Fibroblast of the aortic adventitia (primary cell): ENCODE measurements around the gene RNASE12. TPM values are rescaled to one million over a fixed set of nuclear protein-coding genes. Genes with fewer than 3 reads are reported as not detected.

Experiments used
- DNase-seq: peaks from one replicate; pipeline ENCODE4 v3.0.0-alpha.2; 2010; ENCODE audit warnings: low read depth
- H3K4me3 ChIP-seq: 2 replicates; pipeline ENCODE4 v1.5.1; 2011; ENCODE audit warnings: low read depth, mild to moderate bottlenecking, control low read depth, low read length, moderate library complexity
- CTCF ChIP-seq: IDR thresholded peaks from 2 replicates; pipeline ENCODE4 v1.5.1; 2011; ENCODE audit warnings: mild to moderate bottlenecking, low read length, control low read depth, inconsistent platforms; ENCODE audit not compliant: insufficient read depth
- total RNA-seq: library from RNA; depleted of rRNA; stranded (reverse); fragments of >200 nt; gene quantifications from 2 replicates; pipeline ENCODE4 v1.2.3, GENCODE V29; 2012; ENCODE audit warnings: low replicate concordance

Gene RNASE12
- total RNA-seq, 1 donor: not detected

DNA sequence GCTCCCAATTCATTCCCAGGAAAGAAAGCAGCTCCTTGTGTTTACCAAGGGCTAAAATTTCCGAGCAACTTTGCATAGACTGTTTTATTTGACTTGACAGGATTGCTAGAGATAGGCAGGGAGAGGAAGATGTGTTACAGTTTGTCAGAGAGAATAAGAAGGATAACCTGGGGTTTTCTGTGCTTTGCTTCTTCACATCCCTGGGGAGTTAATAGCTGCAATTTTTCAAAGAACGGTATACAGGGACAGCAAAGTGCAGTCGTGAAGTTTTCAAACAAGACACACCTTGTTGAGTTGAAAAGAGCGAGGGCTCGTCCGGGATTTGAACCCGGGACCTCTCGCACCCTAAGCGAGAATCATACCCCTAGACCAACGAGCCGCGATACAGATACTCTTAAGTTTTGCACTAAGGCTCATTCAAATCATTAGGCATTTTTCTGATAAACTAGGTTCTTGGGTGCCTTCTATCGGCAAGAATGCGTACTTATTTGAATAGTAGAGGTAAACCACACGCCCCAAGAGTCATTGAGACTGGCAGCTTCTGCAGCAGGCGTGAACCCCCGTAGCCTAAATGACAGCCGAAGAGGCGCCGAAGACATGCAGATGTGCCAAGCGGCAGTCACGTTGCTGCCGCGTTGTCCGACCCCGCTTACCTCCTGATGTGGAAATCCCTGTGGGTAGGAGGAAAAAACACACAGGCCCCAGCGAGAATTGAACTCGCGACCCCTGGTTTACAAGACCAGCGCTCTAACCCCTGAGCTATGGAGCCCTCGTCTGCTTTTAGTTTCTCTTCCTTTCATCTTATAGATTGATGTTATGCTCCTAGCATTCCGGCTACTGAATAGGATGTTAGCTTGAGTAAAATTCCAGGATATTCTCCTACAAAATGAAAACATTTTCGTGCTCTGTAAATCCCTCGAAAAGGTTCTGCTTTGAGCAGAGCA, 22.2 kb upstream of the RNASE12 start:
- peak overlapping the region; percentile 71 for H3K4me3 ChIP-seq
- peak; percentile 99 for DNase-seq
- TF ChIP-seq CTCF: peak; percentile 76

GRCh38 chr14:20612403-20612802, 21.2 kb upstream of the RNASE12 start:
- no peak overlapping the region for H3K4me3 ChIP-seq
- no peak for TF ChIP-seq CTCF
- DNase-seq: no peak

- DNase-seq: no peak
- no peak for TF ChIP-seq CTCF
- H3K4me3 ChIP-seq: no peak overlapping the region
Observed at GRCh38 chr14:20611277-20611676, 20.1 kb upstream of the RNASE12 start.

DNA sequence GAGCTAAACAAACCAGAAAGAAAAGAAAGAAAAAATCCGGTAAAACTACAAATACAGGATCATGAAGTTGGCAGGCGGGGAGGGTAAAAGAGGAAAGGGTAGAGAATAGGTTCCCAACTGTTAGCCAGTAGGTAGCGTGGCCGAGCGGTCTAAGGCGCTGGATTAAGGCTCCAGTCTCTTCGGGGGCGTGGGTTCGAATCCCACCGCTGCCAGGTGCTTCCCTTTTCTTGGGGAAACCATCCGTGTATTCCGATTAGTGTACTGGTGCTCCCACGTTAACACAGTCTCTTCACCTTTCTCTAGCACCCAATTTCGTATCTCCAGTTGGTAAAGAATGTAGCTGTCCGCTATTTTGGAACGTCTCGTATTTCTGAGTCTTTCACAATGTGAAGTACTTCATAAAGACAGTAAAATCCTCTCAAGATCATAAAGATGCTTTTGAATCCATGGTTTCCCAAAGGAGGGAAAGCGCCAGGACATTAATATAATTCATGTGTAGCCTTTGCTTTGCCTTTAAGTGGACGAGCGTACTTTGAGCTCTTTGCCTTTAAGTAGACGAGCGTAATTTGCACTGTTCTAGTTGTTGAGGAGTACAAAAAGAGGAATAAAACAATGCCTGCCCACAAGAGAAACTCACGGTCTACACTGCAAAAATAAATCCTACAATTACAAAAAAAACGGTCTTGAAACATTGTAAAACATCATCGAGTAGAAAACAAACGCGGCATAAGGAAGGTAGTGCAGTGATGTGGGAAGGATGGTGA, 19.0 kb upstream of the RNASE12 start:
- TF ChIP-seq CTCF: no peak
- DNase-seq: peak; percentile 87
- peak overlapping the region; percentile 91 for H3K4me3 ChIP-seq

DNA sequence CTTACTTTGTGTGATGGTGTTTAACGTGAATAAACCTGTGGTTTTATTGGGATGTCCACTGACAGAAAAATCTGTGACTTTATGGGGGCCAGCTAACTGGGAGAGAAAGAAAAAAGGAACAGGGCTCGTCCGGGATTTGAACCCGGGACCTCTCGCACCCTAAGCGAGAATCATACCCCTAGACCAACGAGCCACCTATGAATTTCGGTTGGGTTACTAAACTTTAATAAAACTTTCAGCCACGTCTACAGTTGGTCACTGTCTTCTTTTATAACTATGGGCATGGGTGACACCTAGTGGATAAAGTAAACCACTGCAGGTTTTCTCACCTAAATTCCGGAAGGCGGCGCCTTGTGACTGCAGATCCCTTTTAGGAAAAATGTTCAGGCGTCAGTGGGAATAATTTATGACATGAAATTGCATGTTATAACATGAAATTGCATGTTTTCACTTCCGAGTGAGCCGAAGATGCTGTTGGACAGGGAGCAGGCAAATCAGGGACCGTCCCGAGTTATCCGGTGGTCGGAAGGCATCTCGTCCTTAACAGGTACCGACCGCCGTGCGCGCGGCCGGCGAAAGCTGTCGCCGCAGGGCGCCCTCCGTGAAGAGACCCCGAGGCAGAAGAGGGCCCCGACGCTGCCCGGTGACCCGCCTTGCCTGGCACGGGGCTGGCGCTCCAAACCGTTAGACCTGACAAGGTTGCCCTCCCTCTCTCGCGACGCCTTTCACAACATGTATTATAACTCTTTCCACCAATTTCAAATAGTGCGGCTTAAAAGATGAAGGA, 18.2 kb upstream of the RNASE12 start:
- DNase-seq: peak; percentile 96
- TF ChIP-seq CTCF: peak; percentile 90
- H3K4me3 ChIP-seq: peak overlapping the region; percentile 91

DNA sequence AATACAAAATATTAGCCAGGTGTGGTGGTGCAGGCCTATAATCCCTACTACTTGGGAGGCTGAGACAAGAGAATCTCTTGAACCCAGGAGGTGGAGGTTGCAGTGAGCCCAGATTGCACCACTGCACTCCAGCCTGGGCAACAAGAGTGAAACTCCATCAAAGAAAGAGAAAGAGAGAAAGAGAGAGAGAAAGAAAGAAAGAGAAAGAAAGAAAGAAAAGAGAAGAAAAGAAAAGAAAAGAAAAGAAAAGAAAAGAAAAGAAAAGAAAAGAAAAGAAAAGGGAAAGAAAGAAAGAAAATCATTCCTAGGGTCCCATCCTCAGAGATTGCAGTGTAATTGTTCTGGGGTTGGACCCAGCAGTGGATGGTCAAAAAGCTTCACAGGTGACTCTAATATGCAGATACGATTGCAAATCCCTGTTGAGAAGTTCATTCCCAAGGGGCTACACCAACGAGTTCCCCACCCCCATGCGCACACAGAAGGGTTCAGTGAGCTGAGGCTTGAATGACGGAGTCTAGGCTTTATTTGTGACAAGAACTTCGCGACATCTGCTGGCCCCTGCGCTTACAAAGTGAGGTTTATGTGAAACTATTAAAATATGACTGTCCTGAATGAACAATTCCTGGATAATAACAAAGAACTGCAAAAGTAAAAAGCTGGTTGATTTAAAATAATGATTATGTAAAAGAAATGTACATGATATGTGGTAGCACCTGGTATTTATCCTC, 17.4 kb upstream of the RNASE12 start:
- TF ChIP-seq CTCF: no peak
- no peak overlapping the region for H3K4me3 ChIP-seq
- no peak for DNase-seq
